Gastrocnemius medialis (tissue), 4 donors: ENCODE data around the gene IL2RA.

Experiments used
- POLR2A ChIP-seq, 2 donors: fragments of 450-650 bp; IDR thresholded peaks; one replicate each; pipeline ENCODE4 v1.6.1; 2017; ENCODE audit warnings: antibody characterized with exemption in 2 of 2, mild to moderate bottlenecking in 2 of 2, moderate library complexity in 2 of 2
- TF ChIP-seq, protein P1 (sequence below), 5 experiments: fragments of 450-650 bp in 3 of 5; fragments of 200-600 bp in 2 of 5; sonication (generic) in 2 of 5; IDR thresholded peaks in 4 of 5; conservative IDR thresholded peaks in 1 of 5; 1 replicate in 4 of 5; 2 replicates in 1 of 5; pipeline ENCODE4 v1.5.1; 2016 to 2019; ENCODE audit warnings: antibody characterized with exemption in 5 of 5, mild to moderate bottlenecking in 3 of 5, moderate library complexity in 3 of 5

DNA sequence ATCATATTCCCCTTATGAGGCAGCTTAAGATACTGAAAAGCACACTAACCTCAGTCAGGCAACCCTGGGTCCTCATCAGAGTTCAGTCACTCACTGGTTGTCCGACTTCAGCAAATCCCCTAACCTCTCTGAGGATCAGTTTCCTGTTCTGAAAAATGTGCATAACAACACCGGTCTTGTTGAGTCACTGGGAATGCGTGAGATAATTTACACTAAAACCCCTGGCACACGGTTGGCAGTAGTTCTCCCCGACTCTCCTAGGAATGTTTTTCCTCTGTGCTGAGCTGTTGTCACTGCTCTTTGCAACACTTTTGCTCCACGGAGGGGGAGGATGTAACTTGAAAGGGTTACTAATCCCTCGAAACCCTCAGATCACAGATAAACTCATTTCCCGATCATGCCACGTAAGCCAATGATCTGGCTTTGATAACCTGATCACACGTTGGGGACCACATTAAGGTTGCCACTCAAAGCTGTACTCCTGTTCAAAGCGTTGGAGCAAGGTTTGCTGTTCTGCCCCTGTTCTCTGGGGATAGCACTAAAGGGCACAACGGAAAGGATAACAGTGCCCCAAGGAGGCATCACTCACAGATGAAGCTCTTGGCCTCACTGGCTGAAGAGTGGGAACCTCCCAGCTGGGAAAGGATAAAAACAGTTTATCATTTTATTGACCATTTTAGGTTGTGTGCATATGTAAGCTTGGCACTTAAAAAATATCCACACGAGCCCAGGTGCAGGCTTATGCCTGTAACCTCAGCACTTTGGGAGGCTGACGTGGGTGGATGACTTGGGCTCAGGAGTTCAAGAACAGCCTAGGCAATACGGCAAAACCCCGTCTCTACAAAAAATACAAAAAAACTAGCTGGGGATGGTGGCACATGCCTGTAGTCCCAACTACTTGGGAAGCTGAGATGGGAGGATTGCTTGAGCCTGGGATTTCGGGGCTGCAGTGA is 21.6 kb upstream of the IL2RA start:
- TF ChIP-seq, protein P1, sequence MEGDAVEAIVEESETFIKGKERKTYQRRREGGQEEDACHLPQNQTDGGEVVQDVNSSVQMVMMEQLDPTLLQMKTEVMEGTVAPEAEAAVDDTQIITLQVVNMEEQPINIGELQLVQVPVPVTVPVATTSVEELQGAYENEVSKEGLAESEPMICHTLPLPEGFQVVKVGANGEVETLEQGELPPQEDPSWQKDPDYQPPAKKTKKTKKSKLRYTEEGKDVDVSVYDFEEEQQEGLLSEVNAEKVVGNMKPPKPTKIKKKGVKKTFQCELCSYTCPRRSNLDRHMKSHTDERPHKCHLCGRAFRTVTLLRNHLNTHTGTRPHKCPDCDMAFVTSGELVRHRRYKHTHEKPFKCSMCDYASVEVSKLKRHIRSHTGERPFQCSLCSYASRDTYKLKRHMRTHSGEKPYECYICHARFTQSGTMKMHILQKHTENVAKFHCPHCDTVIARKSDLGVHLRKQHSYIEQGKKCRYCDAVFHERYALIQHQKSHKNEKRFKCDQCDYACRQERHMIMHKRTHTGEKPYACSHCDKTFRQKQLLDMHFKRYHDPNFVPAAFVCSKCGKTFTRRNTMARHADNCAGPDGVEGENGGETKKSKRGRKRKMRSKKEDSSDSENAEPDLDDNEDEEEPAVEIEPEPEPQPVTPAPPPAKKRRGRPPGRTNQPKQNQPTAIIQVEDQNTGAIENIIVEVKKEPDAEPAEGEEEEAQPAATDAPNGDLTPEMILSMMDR (IDR thresholded peaks at IDR 0.05 in 4 of 5, conservative IDR thresholded peaks at IDR 0.05 in 1 of 5), result no peak
- TF ChIP-seq POLR2A (IDR thresholded peaks at IDR 0.05), result no peak
